K562 (cell line): ENCODE results near the gene C2. TPM values are rescaled to one million over a fixed set of nuclear protein-coding genes. Genes with fewer than 3 reads are reported as not detected.

Source experiments
- ARHGAP35 ChIP-seq: fragments of 450-650 bp; IDR thresholded peaks from 2 replicates; pipeline ENCODE4 v1.6.1; 2018; ENCODE audit not compliant: partially characterized antibody
- ATF1 ChIP-seq, 2 experiments: fragments of 450-650 bp in 1 of 2; IDR thresholded peaks; 2 replicates each; pipeline ENCODE4 v1.6.1; 2016; ENCODE audit warnings: missing compliant biosample characterization in 1 of 2, missing genetic modification characterization in 1 of 2
- ATF7 ChIP-seq: fragments of 450-650 bp; IDR thresholded peaks from 2 replicates; pipeline ENCODE4 v1.7.1; 2014; ENCODE audit warnings: mild to moderate bottlenecking, moderate library complexity
- CBFA2T3 ChIP-seq: fragments of 450-650 bp; IDR thresholded peaks from 2 replicates; pipeline ENCODE4 v1.6.1; 2017
- FOSL1 ChIP-seq: fragments of 200-800 bp; sonication (Bioruptor generic); conservative IDR thresholded peaks from 2 replicates; pipeline ENCODE4 v1.6.1; 2016; ENCODE audit warnings: missing genetic modification characterization, missing compliant biosample characterization
- FOXA3 ChIP-seq, 2 experiments: fragments of 450-650 bp in 1 of 2; sonication (generic) in 1 of 2; formaldehyde crosslinking; IDR thresholded peaks in 1 of 2; conservative IDR thresholded peaks in 1 of 2; 2 replicates each; pipeline versions ENCODE4 v1.4.0 to v1.8.0; 2020 to 2022; ENCODE audit warnings: mild to moderate bottlenecking in 2 of 2, missing genetic modification reagents in 1 of 2
- MAFK ChIP-seq: IDR thresholded peaks from 2 replicates; pipeline ENCODE4 v1.6.1; 2011; ENCODE audit warnings: low read length, improper control_type of control experiment
- MEF2D ChIP-seq: conservative IDR thresholded peaks from 2 replicates; pipeline ENCODE4 v1.6.1; 2016; ENCODE audit warnings: low read depth, missing genetic modification characterization, missing compliant biosample characterization
- NFIX ChIP-seq: fragments of 250-450 bp; sonication (Bioruptor Pico); IDR thresholded peaks from 2 replicates; pipeline ENCODE4 v1.4.0; 2020; ENCODE audit warnings: low read depth, mild to moderate bottlenecking, moderate library complexity
- NFRKB ChIP-seq: fragments of 450-650 bp; IDR thresholded peaks from 2 replicates; pipeline ENCODE4 v1.6.1; 2016; ENCODE audit warnings: low read depth
- PCBP2 ChIP-seq: fragments of 200-400 bp; formaldehyde crosslinking; IDR thresholded peaks from 2 replicates; pipeline ENCODE4 v1.6.1; 2018; ENCODE audit warnings: low read length, low read depth, mild to moderate bottlenecking, moderate library complexity; ENCODE audit not compliant: poor library complexity, severe bottlenecking
- PHB2 ChIP-seq: fragments of 450-650 bp; IDR thresholded peaks from 2 replicates; pipeline ENCODE4 v1.6.1; 2017; ENCODE audit warnings: low read depth
- POLR2AphosphoS5 ChIP-seq: IDR thresholded peaks from 2 replicates; pipeline ENCODE4 v1.6.1; 2011; ENCODE audit warnings: mild to moderate bottlenecking, low read depth, low read length, moderate library complexity; ENCODE audit not compliant: control insufficient read depth, insufficient read depth
- PRPF4 ChIP-seq: fragments of 200-400 bp; formaldehyde crosslinking; IDR thresholded peaks from one replicate; pipeline ENCODE4 v1.6.1; 2017; ENCODE audit warnings: low read length, low read depth, mild to moderate bottlenecking; ENCODE audit not compliant: insufficient read depth, poor library complexity, severe bottlenecking
- RBM15 ChIP-seq: fragments of 200-400 bp; formaldehyde crosslinking; IDR thresholded peaks from 2 replicates; pipeline ENCODE4 v1.6.1; 2018; ENCODE audit warnings: mild to moderate bottlenecking, low read length, moderate library complexity; ENCODE audit not compliant: insufficient read depth
- TAL1 ChIP-seq: fragments of 450-650 bp; IDR thresholded peaks from 2 replicates; pipeline ENCODE4 v1.6.1; 2016; ENCODE audit warnings: mild to moderate bottlenecking
- TBL1XR1 ChIP-seq, 2 experiments: IDR thresholded peaks; 2 replicates each; pipeline ENCODE4 v1.6.1; 2012; ENCODE audit warnings: improper control_type of control experiment in 2 of 2, low read length in 2 of 2, mild to moderate bottlenecking in 1 of 2
- ZBTB17 ChIP-seq: fragments of 450-650 bp; formaldehyde crosslinking; IDR thresholded peaks from 2 replicates; pipeline ENCODE4 v1.4.0; 2020; ENCODE audit warnings: mild to moderate bottlenecking
- ZNF445 ChIP-seq: fragments of 250-450 bp; sonication (Bioruptor Pico); IDR thresholded peaks from 2 replicates; pipeline ENCODE4 v1.4.0; 2020; ENCODE audit warnings: low read depth, mild to moderate bottlenecking, moderate library complexity
- polyA plus RNA-seq, 8 experiments: library from polyadenylated mRNA; depleted of rRNA in 4 of 8; stranded (reverse) in 5 of 8; unstranded in 3 of 8; fragments of >200 nt; fragmentation: Nextera tagmentation in 2 of 8; fragmentation: Illumina TruSeq in 1 of 8; extraction: Ambion mirVana in 2 of 8; extraction: Trizol in 1 of 8; gene quantifications; 2 replicates each; pipeline versions ENCODE4 v1.2.1 to v1.2.3, GENCODE V29; 2011 to 2014; ENCODE audit warnings: inconsistent platforms in 1 of 8, missing spikeins in 1 of 8
- total RNA-seq, 7 experiments: library from RNA; depleted of rRNA in 6 of 7; stranded (reverse); fragments of >200 nt in 6 of 7; fragmentation: Illumina TruSeq in 2 of 7; extraction: Trizol in 2 of 7; gene quantifications; 2 replicates each; pipeline versions ENCODE4 v1.2.1 to v1.2.3, GENCODE V29; 2011 to 2021; ENCODE audit warnings: low replicate concordance in 1 of 7
- TF ChIP-seq, protein P1 (sequence below), 2 experiments: IDR thresholded peaks; 2 replicates each; pipeline ENCODE4 v1.6.1; 2012; ENCODE audit warnings: improper control_type of control experiment in 2 of 2, low read depth in 2 of 2, low read length in 2 of 2, borderline replicate concordance in 1 of 2
- TF ChIP-seq, protein P2 (sequence below): fragments of 250-450 bp; sonication (Bioruptor Pico); IDR thresholded peaks from 2 replicates; pipeline ENCODE4 v1.8.0; 2021; ENCODE audit warnings: moderate library complexity, mild to moderate bottlenecking, inconsistent platforms

The C2 gene
- total and polyA plus RNA-seq, 9 of the 15 experiments (the other 6 are each of a cell fraction or from before 2014, with no cell fraction given) = 0.05 to 1.1 (median 0.39) TPM; not detected in 1

DNA sequence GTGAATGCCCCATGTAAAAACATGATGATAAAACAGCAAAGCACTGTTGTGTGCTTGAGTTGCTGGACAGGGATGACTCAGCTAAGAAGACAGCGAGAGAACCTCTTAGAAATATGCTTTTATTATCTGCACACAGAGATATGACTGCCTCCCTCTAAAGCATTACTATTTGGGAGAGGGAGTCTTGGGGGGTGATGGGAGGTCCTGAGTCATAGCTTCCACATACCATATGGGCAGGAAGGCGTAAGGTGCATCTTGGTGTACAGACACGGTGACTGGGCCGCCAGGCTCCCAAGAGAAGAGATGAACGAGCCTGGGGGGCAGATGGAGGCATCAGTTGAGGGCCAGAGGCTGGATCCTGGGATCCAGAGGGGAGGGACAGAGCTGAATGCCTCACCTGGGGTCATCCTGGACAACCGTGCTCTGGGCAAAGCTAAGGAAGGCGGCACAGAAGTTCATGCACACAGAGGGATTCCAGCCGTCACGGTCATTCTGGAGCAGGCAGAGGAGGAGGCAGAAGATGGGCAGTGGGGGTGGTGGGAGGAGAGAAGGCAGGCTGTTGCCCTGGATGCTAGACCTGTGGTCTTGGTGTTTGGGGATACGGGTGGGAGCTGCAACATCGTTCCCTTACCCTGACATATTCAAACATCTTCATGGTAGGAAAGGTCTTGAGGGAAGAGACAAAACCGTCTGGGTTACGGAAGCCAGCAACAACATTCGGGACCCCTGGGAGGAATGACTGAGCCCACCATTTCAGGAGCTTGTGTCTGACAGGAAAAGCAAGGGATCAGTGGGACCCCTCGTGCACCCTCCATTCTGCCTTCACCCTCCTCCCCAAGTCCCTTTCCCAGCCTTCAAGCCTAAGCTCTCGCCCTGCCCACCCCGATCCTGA, 42.4 kb downstream of the C2 start (continued):
- no peak for TF ChIP-seq ATF1 (CRISPR knock-in tag; IDR thresholded peaks at IDR 0.05)
- TF ChIP-seq ATF1 (tag; IDR thresholded peaks at IDR 0.05) = no peak; the same call in 1 of the 2 replicates
- TF ChIP-seq ARHGAP35 = peak; percentile 63
- no peak for TF ChIP-seq PCBP2
- TF ChIP-seq NFIX = no peak
- no peak for TF ChIP-seq PRPF4
- peak; percentile 90 for TF ChIP-seq MAFK
- 0 out of 2 replicates have a peak, but pooled peaks have one; percentile 51 for TF ChIP-seq ATF7
- TF ChIP-seq, protein P1, sequence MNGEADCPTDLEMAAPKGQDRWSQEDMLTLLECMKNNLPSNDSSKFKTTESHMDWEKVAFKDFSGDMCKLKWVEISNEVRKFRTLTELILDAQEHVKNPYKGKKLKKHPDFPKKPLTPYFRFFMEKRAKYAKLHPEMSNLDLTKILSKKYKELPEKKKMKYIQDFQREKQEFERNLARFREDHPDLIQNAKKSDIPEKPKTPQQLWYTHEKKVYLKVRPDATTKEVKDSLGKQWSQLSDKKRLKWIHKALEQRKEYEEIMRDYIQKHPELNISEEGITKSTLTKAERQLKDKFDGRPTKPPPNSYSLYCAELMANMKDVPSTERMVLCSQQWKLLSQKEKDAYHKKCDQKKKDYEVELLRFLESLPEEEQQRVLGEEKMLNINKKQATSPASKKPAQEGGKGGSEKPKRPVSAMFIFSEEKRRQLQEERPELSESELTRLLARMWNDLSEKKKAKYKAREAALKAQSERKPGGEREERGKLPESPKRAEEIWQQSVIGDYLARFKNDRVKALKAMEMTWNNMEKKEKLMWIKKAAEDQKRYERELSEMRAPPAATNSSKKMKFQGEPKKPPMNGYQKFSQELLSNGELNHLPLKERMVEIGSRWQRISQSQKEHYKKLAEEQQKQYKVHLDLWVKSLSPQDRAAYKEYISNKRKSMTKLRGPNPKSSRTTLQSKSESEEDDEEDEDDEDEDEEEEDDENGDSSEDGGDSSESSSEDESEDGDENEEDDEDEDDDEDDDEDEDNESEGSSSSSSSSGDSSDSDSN (IDR thresholded peaks at IDR 0.05; ENCODE audit: borderline replicate concordance in 1 of 2, low read depth in 2 of 2, low read length in 2 of 2) = peak in 1 of 2 experiments; percentile 63; a peak in 1 of 4 replicates
- TF ChIP-seq CBFA2T3 = peak; percentile 74
- 0 out of 2 replicates have a peak, but pooled peaks have one; percentile 32 for TF ChIP-seq POLR2AphosphoS5
- peak; percentile 48; the same call in 1 of the 2 replicates for TF ChIP-seq NFRKB
- 0 out of 2 replicates have a peak, but pooled peaks have one; percentile 15 for TF ChIP-seq ZBTB17
- no peak for TF ChIP-seq TAL1
- no peak for TF ChIP-seq FOXA3 (CRISPR knock-in tag; conservative IDR thresholded peaks at IDR 0.05 in 1 of 2, IDR thresholded peaks at IDR 0.05 in 1 of 2)
- TF ChIP-seq, protein P2, sequence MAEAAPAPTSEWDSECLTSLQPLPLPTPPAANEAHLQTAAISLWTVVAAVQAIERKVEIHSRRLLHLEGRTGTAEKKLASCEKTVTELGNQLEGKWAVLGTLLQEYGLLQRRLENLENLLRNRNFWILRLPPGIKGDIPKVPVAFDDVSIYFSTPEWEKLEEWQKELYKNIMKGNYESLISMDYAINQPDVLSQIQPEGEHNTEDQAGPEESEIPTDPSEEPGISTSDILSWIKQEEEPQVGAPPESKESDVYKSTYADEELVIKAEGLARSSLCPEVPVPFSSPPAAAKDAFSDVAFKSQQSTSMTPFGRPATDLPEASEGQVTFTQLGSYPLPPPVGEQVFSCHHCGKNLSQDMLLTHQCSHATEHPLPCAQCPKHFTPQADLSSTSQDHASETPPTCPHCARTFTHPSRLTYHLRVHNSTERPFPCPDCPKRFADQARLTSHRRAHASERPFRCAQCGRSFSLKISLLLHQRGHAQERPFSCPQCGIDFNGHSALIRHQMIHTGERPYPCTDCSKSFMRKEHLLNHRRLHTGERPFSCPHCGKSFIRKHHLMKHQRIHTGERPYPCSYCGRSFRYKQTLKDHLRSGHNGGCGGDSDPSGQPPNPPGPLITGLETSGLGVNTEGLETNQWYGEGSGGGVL (CRISPR knock-in tag) = no peak
- no peak for TF ChIP-seq MEF2D (tag)
- TF ChIP-seq ZNF445 (CRISPR knock-in tag) = no peak
- TF ChIP-seq FOSL1 (tag) = peak; percentile 94
- TF ChIP-seq RBM15 = no peak
- 0 out of 4 replicates have a peak, but pooled peaks of 1 of the 2 experiments have one; percentile 44 for TF ChIP-seq TBL1XR1 (IDR thresholded peaks at IDR 0.05; ENCODE audit: low read length in 2 of 2)
- TF ChIP-seq PHB2 = no peak
